MG63 (cell line): ENCODE measurements around the gene KCNQ1OT1. TPM values are rescaled to one million over a fixed set of nuclear protein-coding genes. Genes with fewer than 3 reads are reported as not detected.

ENCODE experiments used
- DNase-seq: peaks from one replicate; pipeline ENCODE4 v3.0.0-alpha.2; 2020
- H3K27me3 ChIP-seq: fragments of 250-450 bp; sonication (Bioruptor Pico); 2 replicates; pipeline ENCODE4 v1.5.1; 2020; ENCODE audit warnings: mild to moderate bottlenecking, moderate library complexity
- H3K36me3 ChIP-seq: fragments of 250-450 bp; sonication (Bioruptor Pico); 2 replicates; pipeline ENCODE4 v1.5.1; 2020; ENCODE audit warnings: mild to moderate bottlenecking, moderate library complexity
- H3K4me3 ChIP-seq: fragments of 250-450 bp; sonication (Bioruptor Pico); 2 replicates; pipeline ENCODE4 v1.5.1; 2020; ENCODE audit warnings: mild to moderate bottlenecking, moderate library complexity
- H3K9me3 ChIP-seq: fragments of 250-450 bp; sonication (Bioruptor Pico); 2 replicates; pipeline ENCODE4 v1.5.1; 2020; ENCODE audit warnings: mild to moderate bottlenecking, moderate library complexity
- total RNA-seq: library from RNA; depleted of rRNA; stranded (reverse); fragments of >200 nt; shearing (Covaris generic); gene quantifications from 2 replicates; pipeline ENCODE4 v1.2.3, GENCODE V29; 2014; ENCODE audit warnings: low replicate concordance

Gene KCNQ1OT1
- total RNA-seq, 1 experiment from 2014 or later, result 0.16 TPM

- Histone ChIP-seq H3K36me3 (no peaks in the 10 kb centered on the region), H3K9me3 (no peaks in the 10 kb centered on the region), H3K27me3 (no peaks in the 10 kb centered on the region), H3K4me3 (no peak overlapping the region)
- DNase-seq, result no peak
These were observed 39.9 kb upstream of the KCNQ1OT1 start for GRCh38 chr11:2739531-2740274.

DNA sequence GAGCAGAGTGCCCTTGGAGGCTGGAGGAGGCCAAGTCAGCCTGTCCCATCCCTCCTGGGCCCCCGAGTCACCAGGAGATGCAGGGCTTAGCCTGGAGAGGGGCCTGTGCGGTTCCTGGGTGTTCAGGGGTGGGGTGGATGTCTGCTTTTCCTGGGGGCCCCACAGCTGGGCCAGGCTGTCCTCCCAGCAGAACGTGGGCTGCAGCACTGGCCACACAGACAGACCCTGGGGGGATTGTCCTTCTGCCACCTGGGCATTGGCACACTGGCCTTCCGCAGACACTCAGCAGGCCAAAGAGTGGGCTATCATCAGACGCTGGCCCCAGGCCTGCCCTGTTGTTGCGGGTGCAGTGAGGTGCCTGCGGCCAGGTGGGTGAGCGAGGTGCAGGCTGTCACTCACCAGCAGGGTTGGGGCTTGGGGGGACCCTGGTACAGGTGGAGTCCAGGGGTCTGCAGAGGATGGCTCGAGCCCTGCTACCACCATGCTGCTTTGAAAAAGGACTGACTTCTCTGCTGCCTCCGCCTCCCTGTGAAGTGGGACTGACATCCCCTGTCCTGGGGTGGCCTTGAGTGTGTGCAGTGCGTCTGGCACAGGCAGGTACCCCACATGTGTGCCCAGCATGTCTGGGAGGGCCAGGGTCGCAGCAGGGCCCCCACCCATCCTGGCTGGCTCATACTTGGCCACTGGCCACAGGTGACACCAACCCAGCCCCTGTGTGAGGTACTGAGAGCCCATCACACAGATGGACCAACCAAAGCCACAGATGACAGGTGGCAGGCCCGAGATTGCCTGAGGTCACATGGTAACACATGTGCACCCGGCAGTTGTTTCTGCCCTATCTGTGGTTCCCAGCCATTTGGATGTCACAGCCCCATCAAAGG, 39.0 kb upstream of the KCNQ1OT1 start:
- Histone ChIP-seq H3K36me3 (no peaks in the 10 kb centered on the region), H3K27me3 (no peaks in the 10 kb centered on the region), H3K9me3 (no peaks in the 10 kb centered on the region), H3K4me3 (no peak overlapping the region)
- DNase-seq, result no peak

GRCh38 chr11:2737866-2738265, 38.1 kb upstream of the KCNQ1OT1 start:
- DNase-seq, result peak; percentile 48
- H3K36me3 ChIP-seq, result no peaks in the 10 kb centered on the region
- no peaks in the 10 kb centered on the region for H3K27me3 ChIP-seq
- H3K9me3 ChIP-seq, result no peaks in the 10 kb centered on the region
- H3K4me3 ChIP-seq, result no peak overlapping the region

DNA sequence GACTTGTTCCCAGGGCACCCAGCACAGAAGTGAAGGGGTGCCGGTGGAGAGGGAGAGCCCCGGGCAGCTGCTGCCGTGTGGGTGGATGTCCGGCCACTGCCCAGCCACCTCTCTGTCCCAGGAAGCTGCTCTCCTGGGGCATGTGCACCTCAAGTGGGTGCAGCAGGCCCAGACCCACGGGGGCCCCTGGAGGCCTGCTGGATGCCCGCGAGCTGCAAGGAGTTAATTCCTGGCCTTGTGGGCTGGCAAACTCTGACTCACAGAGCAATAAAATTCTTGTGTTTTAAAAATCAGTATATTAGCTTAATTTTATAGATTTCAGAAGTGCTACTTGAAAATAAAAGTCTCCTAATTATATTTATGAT, 37.4 kb upstream of the KCNQ1OT1 start:
- Histone ChIP-seq H3K4me3 (no peak overlapping the region), H3K36me3 (no peaks in the 10 kb centered on the region), H3K9me3 (no peaks in the 10 kb centered on the region), H3K27me3 (no peaks in the 10 kb centered on the region)
- no peak for DNase-seq

- Histone ChIP-seq H3K36me3 (no peaks in the 10 kb centered on the region), H3K27me3 (no peaks in the 10 kb centered on the region), H3K9me3 (no peaks in the 10 kb centered on the region), H3K4me3 (no peak overlapping the region)
- DNase-seq, result no peak
These were observed 36.9 kb upstream of the KCNQ1OT1 start for GRCh38 chr11:2736577-2737225.

DNA sequence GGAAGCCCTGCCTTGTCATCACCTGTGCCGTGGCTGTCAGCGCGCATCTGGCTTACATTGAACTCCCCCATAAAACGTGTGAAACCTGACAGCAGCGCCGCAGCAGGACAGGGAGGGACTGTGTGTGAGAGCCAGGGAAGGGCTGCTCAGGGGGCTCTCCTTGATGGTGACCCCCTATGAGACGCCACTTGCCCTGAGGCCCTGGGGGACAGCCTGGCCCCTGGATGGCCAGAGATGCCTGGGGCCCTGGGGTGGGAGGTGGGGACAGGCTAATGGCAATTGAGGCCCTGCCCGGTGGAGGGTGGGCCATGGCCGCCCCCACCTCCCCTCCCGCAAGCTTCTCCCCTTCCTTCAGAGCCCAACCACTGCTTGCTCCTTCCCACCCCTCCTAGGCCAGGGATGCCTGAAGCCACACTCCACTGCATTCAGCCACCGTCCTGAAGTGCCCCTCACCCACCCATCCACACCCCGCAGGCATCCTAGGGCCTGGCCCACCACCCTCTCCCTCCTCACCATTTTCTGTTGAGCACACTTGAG, 35.3 kb upstream of the KCNQ1OT1 start:
- Histone ChIP-seq H3K36me3 (no peaks in the 10 kb centered on the region), H3K27me3 (no peaks in the 10 kb centered on the region), H3K4me3 (no peak overlapping the region), H3K9me3 (no peaks in the 10 kb centered on the region)
- no peak for DNase-seq

- Histone ChIP-seq H3K27me3 (no peaks in the 10 kb centered on the region), H3K9me3 (no peaks in the 10 kb centered on the region), H3K4me3 (no peak overlapping the region), H3K36me3 (no peaks in the 10 kb centered on the region)
- DNase-seq, result no peak
These were observed 34.6 kb upstream of the KCNQ1OT1 start for GRCh38 chr11:2734181-2735052.

DNA sequence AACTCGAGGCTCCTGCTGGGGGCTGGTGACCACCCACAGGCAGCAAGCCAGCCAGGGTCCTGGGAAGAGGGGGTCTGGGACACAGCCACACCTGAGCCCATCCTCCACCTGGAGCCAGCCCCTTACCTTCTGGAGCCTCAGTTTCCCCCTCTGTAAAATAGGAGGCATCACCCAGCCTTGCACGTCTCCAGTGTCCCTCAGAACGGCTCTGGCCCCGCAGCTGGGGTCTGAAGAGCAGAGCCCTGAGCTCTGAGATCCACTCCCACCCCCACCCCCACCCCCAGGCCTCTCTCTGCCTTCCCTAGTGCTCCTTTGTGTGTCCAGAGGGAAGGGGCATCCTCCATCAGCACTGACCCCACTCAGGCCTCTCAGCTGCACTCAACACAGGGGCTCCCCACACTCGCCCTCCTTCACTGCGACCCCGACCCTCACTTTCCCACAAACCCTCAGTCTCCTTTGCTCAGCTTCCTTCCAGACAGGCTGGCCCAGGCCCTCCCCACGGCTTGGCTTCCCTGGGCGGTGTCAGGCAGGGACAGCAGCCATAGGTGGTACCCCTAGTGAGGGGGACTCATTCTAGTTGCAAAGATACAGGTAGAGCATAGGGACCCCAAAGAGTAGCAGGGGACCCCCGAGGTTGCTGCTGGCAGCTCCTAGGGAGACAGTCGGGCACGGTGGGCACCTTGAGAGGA, 33.3 kb upstream of the KCNQ1OT1 start:
- no peak overlapping the region for H3K4me3 ChIP-seq
- no peaks in the 10 kb centered on the region for H3K27me3 ChIP-seq
- H3K9me3 ChIP-seq, result no peaks in the 10 kb centered on the region
- H3K36me3 ChIP-seq, result no peaks in the 10 kb centered on the region
- DNase-seq, result no peak

GRCh38 chr11:2732261-2732939, 32.6 kb upstream of the KCNQ1OT1 start:
- H3K9me3 ChIP-seq, result no peaks in the 10 kb centered on the region
- no peaks in the 10 kb centered on the region for H3K36me3 ChIP-seq
- H3K27me3 ChIP-seq, result no peaks in the 10 kb centered on the region
- DNase-seq, result no peak
- H3K4me3 ChIP-seq, result no peak overlapping the region

- Histone ChIP-seq H3K27me3 (no peaks in the 10 kb centered on the region), H3K4me3 (no peak overlapping the region), H3K9me3 (no peaks in the 10 kb centered on the region), H3K36me3 (no peaks in the 10 kb centered on the region)
- DNase-seq, result no peak
These were observed 31.6 kb upstream of the KCNQ1OT1 start for GRCh38 chr11:2731130-2732125.

DNA sequence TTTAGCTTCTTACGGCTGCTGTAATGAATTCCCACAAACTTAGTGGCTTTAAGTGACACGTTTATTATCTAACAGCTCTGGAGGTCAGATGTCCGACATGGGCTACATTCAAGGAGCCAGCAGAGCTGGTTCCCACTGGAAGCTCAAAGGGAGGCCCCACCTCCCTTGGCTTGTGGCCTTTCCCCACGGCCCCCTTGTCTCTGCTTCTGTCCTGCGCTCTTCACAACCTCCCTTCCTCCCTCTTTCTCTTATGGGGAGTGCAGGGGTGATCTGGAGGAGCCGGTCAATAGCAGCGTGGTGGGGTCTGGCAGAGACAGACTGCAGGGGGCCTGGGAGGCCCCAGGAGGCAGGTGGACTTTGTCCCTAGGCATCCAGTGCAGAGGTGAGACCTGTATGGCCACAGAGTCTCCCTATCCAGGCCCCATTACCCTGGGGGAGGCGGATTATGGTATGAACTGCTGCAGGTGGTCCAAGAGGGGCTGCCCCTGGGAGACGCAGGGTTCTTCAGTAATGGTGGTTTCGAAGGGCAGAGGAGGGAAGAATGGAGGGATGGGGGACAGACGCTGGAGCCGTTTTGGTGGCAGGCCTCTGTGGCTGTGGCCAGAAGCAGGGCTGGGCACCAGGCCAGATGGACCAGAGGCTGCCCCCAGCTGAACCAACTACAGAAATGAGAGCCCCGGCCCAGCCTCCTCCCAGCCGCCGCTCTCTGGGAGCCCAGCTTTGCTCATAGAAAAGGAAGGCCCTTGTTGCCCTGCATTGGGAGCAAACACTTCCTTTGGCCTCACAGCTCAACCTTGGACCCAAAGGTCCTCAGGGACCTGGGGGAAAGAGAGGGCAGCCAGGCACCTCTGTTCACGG, 30.7 kb upstream of the KCNQ1OT1 start:
- H3K4me3 ChIP-seq, result no peak overlapping the region
- H3K27me3 ChIP-seq, result no peaks in the 10 kb centered on the region
- H3K36me3 ChIP-seq, result no peaks in the 10 kb centered on the region
- DNase-seq, result no peak
- H3K9me3 ChIP-seq, result no peaks in the 10 kb centered on the region

- Histone ChIP-seq H3K9me3 (no peaks in the 10 kb centered on the region), H3K36me3 (no peaks in the 10 kb centered on the region), H3K27me3 (no peaks in the 10 kb centered on the region), H3K4me3 (no peak overlapping the region)
- no peak for DNase-seq
These were observed 30.0 kb upstream of the KCNQ1OT1 start for GRCh38 chr11:2729841-2730240.

DNA sequence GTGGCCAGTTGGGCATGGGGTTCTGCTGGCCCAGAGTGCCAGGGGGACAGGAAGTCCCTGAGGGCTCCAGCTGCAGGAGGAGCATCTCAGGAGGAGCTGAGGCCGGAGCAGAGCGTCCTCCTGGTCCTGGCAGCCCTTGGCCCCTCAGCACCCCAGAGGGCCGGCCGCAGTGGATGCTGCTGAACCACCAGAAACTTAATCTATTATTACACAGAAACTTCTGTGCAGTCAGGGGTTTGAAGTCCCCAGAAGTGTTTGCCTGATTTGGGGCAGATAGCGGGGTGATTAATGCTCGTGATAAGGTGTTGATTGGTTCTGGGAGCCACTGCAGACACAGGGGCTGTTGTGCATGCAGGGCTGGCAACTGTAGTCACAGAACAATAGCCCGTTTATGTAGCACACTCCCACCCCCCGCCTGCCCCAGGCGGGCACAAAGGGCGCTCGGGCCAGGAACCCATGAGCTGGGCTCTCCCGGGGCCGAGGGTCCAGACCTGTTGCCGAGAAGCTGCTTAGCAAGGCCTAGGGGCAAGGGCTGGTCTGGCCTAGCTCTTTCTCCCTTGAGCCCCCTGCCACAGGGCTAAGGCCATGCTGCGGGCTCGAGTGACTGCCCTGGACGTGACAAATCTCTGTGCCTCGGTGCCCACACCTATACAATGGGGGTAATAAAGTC, 29.0 kb upstream of the KCNQ1OT1 start:
- Histone ChIP-seq H3K36me3 (no peaks in the 10 kb centered on the region), H3K9me3 (no peaks in the 10 kb centered on the region)

More for the DNA sequence above, 29.0 kb upstream of the KCNQ1OT1 start:
- H3K4me3 ChIP-seq, result no peak overlapping the region
- no peaks in the 10 kb centered on the region for H3K27me3 ChIP-seq
- DNase-seq, result no peak
